Ascending aorta (tissue), 2 donors: Measurements from ENCODE around the gene ZC3H12D. TPM values are rescaled to one million over a fixed set of nuclear protein-coding genes. Genes with fewer than 3 reads are reported as not detected.

ENCODE experiments used
- DNase-seq, 2 donors: peaks; one replicate each; pipeline ENCODE4 v3.0.0-alpha.2; 2019; ENCODE audit warnings: low spot score in 2 of 2
- H3K27ac ChIP-seq, 2 donors: fragments of 200-600 bp; sonication (generic); one replicate each; pipeline ENCODE4 v1.5.1; 2016 to 2017; ENCODE audit warnings: mild to moderate bottlenecking in 1 of 2
- H3K27me3 ChIP-seq: fragments of 200-600 bp; sonication (generic); one replicate; pipeline ENCODE4 v1.5.1; 2017
- H3K36me3 ChIP-seq, 2 donors: fragments of 200-600 bp; sonication (generic); one replicate each; pipeline ENCODE4 v1.5.1; 2016
- H3K4me1 ChIP-seq, 2 donors: fragments of 200-600 bp; sonication (generic); one replicate each; pipeline ENCODE4 v1.5.1; 2016 to 2017; ENCODE audit warnings: mild to moderate bottlenecking in 1 of 2
- H3K4me3 ChIP-seq, 2 donors: fragments of 200-600 bp; sonication (generic); one replicate each; pipeline ENCODE4 v1.5.1; 2016 to 2017; ENCODE audit warnings: mild to moderate bottlenecking in 1 of 2
- H3K9me3 ChIP-seq, 2 donors: fragments of 200-600 bp; sonication (generic); one replicate each; pipeline ENCODE4 v1.5.1; 2016
- CTCF ChIP-seq, 3 experiments: fragments of 200-600 bp in 2 of 3; fragments of 450-650 bp in 1 of 3; sonication (generic) in 2 of 3; IDR thresholded peaks; one replicate each; pipeline ENCODE4 v1.5.1; 2016 to 2019; ENCODE audit warnings: antibody characterized with exemption in 3 of 3, mild to moderate bottlenecking in 1 of 3, moderate library complexity in 1 of 3
- intact Hi-C: fragments of 100-400 bp; cut with DNase I; formaldehyde crosslinking; loops from one replicate; pipeline ENCODE4 v1.15.1; 2023
- total RNA-seq: library from RNA; depleted of rRNA; stranded (reverse); fragments of >200 nt; gene quantifications from one replicate; pipeline ENCODE4 v1.1.0, GENCODE V29; 2016

ZC3H12D gene
- total RNA-seq, 1 donor from 2014 or later = 1.5 TPM

GRCh38 chr6:149405823-149406765 is 78.7 kb downstream of the ZC3H12D start:
- Histone ChIP-seq H3K27me3 (no peaks in the 10 kb centered on the region), H3K4me3 (no peak overlapping the region), H3K27ac (no peak overlapping the region), H3K9me3 (no peaks in the 10 kb centered on the region), H3K4me1 (no peaks in the 10 kb centered on the region), H3K36me3 (peaks cover 17 to 18% of the 10 kb centered on the region in 2 donors)
- TF ChIP-seq CTCF (IDR thresholded peaks at IDR 0.05) = no peak
- intact Hi-C loops = no loop called here
- no peak for DNase-seq

- no peak for TF ChIP-seq CTCF (IDR thresholded peaks at IDR 0.05)
- Histone ChIP-seq H3K9me3 (no peaks in the 10 kb centered on the region), H3K4me1 (no peaks in the 10 kb centered on the region), H3K27ac (no peak overlapping the region), H3K27me3 (no peaks in the 10 kb centered on the region), H3K4me3 (no peak overlapping the region), H3K36me3 (peaks cover 25 to 31% of the 10 kb centered on the region in 2 donors)
- no peak for DNase-seq
- intact Hi-C loops = loop anchor here (5.0 kb wide), 1 partner anchor 86 kb away; the partner anchor contains the start of gene TAB2
Measured at GRCh38 chr6:149403534-149403933, 81.3 kb downstream of the ZC3H12D start.

GRCh38 chr6:149400050-149400449 is 84.8 kb downstream of the ZC3H12D start, which contains the start of gene SUMO4:
TSS of gene SUMO4 (plus strand) at chr6:149400262. CDS start at chr6:149400392, 130 bp downstream.
- Histone ChIP-seq H3K9me3 (no peaks in the 10 kb centered on the region), H3K4me3 (no peak within 1 kb of the TSS), H3K4me1 (no peaks in the 10 kb centered on the region), H3K27me3 (no peaks in the 10 kb centered on the region), H3K36me3 (peaks cover 24 to 33% of the 10 kb centered on the region in 2 donors), H3K27ac (no peak within 1 kb of the TSS)
- intact Hi-C loops = loop anchor here (5.0 kb wide), 1 partner anchor 83 kb away; the partner anchor contains the start of gene TAB2
- TF ChIP-seq CTCF (IDR thresholded peaks at IDR 0.05) = no peak
- no peak for DNase-seq

- Histone ChIP-seq H3K4me1 (no peaks in the 10 kb centered on the region), H3K27me3 (no peaks in the 10 kb centered on the region), H3K27ac (no peak overlapping the region), H3K36me3 (peaks cover 20 to 28% of the 10 kb centered on the region in 2 donors), H3K9me3 (no peaks in the 10 kb centered on the region), H3K4me3 (no peak overlapping the region)
- no peak for DNase-seq
- intact Hi-C loops = no loop called here
- no peak for TF ChIP-seq CTCF (IDR thresholded peaks at IDR 0.05)
Measured at GRCh38 chr6:149397384-149397783, 87.4 kb downstream of the ZC3H12D start.

Other genes starting within 250 kb of the ZC3H12D start
- gene TAB2, start 167.3 kb downstream of the ZC3H12D start, total RNA-seq = 55.2 TPM
- not detected for gene SUMO4, start 84.8 kb downstream of the ZC3H12D start, total RNA-seq
- 8.9 TPM for gene PPIL4, start 61.0 kb upstream of the ZC3H12D start, total RNA-seq
- gene GINM1, start 81.4 kb upstream of the ZC3H12D start, total RNA-seq = 36.4 TPM
- 0.64 TPM for gene KATNA1, start 163.7 kb upstream of the ZC3H12D start, total RNA-seq
- 11.9 TPM for gene LATS1, start 233.1 kb upstream of the ZC3H12D start, total RNA-seq